Astrocyte of the cerebellum (primary cell): ENCODE data around the gene SCAF11.
A peak's percentile ranks its signal among the peaks of the same experiment; 100 is the strongest.

Experiments
- DNase-seq: peaks from one replicate; pipeline ENCODE4 v3.0.0-alpha.2; 2011; ENCODE audit warnings: low read depth
- H3K4me3 ChIP-seq: 2 replicates; pipeline ENCODE4 v1.5.1; 2011; ENCODE audit warnings: mild to moderate bottlenecking, low read depth, low read length, moderate library complexity
- CTCF ChIP-seq: IDR thresholded peaks from 2 replicates; pipeline ENCODE4 v1.5.1; 2012; ENCODE audit warnings: low read length, low read depth, moderate library complexity, mild to moderate bottlenecking; ENCODE audit errors: missing control alignments
- in situ Hi-C: cut with HindIII; loops from 2 replicates; pipeline ENCODE4 v1.10.0; 2017; ENCODE audit warnings: low sequenced_read_pairs

Gene SCAF11

GRCh38 chr12:45909041-45909713 is 81.2 kb downstream of the SCAF11 start:
- no peak for TF ChIP-seq CTCF
- in situ Hi-C loops, result no loop called here
- H3K4me3 ChIP-seq, result no peak overlapping the region
- no peak for DNase-seq

DNA sequence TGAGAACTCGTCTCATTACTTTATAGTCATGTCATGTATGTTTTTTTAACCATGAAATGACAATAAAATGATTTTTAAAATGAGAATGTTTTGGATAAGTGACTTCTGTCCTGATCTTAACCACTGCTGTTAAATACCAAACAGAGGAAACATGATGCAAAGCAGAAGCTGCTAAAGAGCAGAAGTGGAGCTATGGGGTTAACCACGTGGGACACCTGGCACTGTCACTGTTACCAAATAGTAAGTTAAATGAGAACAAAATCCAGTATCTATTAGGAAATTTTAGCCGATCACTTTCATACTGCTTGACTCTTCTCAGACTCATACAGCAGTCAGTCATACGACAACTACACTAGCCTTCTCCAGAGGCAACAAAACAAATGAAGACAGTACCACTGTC is 82.4 kb downstream of the SCAF11 start:
- in situ Hi-C loops, result no loop called here
- DNase-seq, result no peak
- no peak for TF ChIP-seq CTCF
- no peak overlapping the region for H3K4me3 ChIP-seq

- in situ Hi-C loops, result no loop called here
- DNase-seq, result no peak
- no peak overlapping the region for H3K4me3 ChIP-seq
- TF ChIP-seq CTCF, result no peak
These were observed 92.3 kb downstream of the SCAF11 start for GRCh38 chr12:45898094-45898493.

DNA sequence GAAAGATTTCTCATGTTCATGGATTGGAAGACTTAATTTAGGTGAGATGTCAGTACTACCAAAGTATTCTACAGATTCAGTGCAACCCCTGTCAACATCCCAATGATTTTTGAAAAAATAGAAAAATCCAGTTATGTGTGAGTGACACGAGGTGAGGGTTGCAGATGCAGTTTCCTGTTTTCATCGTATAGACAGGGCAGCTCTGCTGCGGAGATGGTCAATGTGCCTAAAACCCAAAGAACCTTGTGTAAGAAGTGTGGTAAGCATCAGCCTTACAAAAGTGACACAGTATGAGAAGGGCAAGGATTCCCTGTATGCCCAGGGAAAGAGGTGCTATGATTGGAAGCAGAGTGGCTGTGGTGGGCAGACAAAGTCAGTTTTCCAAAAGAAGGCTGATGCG is 94.4 kb downstream of the SCAF11 start:
- H3K4me3 ChIP-seq, result no peak overlapping the region
- in situ Hi-C loops, result no loop called here
- DNase-seq, result no peak
- TF ChIP-seq CTCF, result no peak

GRCh38 chr12:45893240-45893639 is 97.1 kb downstream of the SCAF11 start:
- H3K4me3 ChIP-seq, result no peak overlapping the region
- TF ChIP-seq CTCF, result peak; percentile 26
- DNase-seq, result no peak
- in situ Hi-C loops, result no loop called here

- TF ChIP-seq CTCF, result no peak
- H3K4me3 ChIP-seq, result no peak overlapping the region
- no peak for DNase-seq
- in situ Hi-C loops, result no loop called here
These were observed 100.1 kb downstream of the SCAF11 start for GRCh38 chr12:45890276-45890675.

DNA sequence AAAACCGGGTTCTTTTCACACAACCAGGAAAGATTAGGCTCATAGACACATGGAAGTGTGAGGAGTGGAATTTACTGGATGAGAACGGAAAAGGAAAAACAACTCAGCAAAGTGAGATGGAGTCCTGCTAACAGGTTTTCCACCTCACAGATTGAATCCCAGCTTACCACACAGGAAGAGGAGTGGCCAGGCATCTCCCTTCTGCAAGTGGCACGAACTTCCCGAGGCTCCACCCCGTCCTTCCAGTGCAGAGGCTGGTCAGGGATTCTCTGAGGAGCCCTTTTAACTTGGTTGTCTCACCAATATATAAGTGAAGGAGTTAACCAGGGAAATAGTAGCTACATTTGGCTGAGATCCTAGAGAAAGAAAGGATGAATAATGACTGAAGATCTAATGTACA is 102.8 kb downstream of the SCAF11 start:
- no peak overlapping the region for H3K4me3 ChIP-seq
- no peak for DNase-seq
- TF ChIP-seq CTCF, result no peak
- in situ Hi-C loops, result no loop called here
